HepG2 (cell line): ENCODE measurements around the gene DPEP3. TPM values are rescaled to one million over a fixed set of nuclear protein-coding genes. Genes with fewer than 3 reads are reported as not detected.

ENCODE experiments used
- ADNP ChIP-seq: sonication (generic); formaldehyde crosslinking; IDR thresholded peaks from 2 replicates; pipeline ENCODE4 v1.4.0; 2020; ENCODE audit warnings: missing genetic modification reagents
- ARNT2 ChIP-seq: sonication (generic); formaldehyde crosslinking; IDR thresholded peaks from 2 replicates; pipeline ENCODE4 v1.8.0; 2022; ENCODE audit warnings: mild to moderate bottlenecking, low read depth, missing genetic modification reagents, moderate library complexity
- ATAD3A ChIP-seq: sonication (generic); formaldehyde crosslinking; IDR thresholded peaks from 2 replicates; pipeline ENCODE4 v1.4.0; 2020; ENCODE audit warnings: missing genetic modification reagents
- DNMT3B ChIP-seq: conservative IDR thresholded peaks from 2 replicates; pipeline ENCODE4 v1.6.1; 2016; ENCODE audit warnings: missing biosample characterization, control low read depth
- EEA1 ChIP-seq: sonication (generic); formaldehyde crosslinking; IDR thresholded peaks from 2 replicates; pipeline ENCODE4 v1.5.1; 2020; ENCODE audit warnings: mild to moderate bottlenecking, missing genetic modification reagents, borderline replicate concordance
- GZF1 ChIP-seq: sonication (generic); formaldehyde crosslinking; IDR thresholded peaks from 2 replicates; pipeline ENCODE4 v1.5.1; 2020; ENCODE audit warnings: mild to moderate bottlenecking, missing genetic modification reagents
- HMG20B ChIP-seq: conservative IDR thresholded peaks from 2 replicates; pipeline ENCODE4 v1.6.1; 2016; ENCODE audit warnings: missing genetic modification reagents, missing compliant biosample characterization
- KDM5A ChIP-seq: fragments of 200-600 bp; sonication (generic); IDR thresholded peaks from 2 replicates; pipeline ENCODE4 v1.7.0; 2018; ENCODE audit warnings: antibody characterized with exemption, mild to moderate bottlenecking, low read length, borderline replicate concordance
- MAFG ChIP-seq: sonication (generic); formaldehyde crosslinking; IDR thresholded peaks from 2 replicates; pipeline ENCODE4 v1.5.1; 2020; ENCODE audit warnings: mild to moderate bottlenecking, missing genetic modification reagents
- MIXL1 ChIP-seq: IDR thresholded peaks from 2 replicates; pipeline ENCODE4 v1.6.1; 2016
- NFYB ChIP-seq: sonication (generic); formaldehyde crosslinking; IDR thresholded peaks from 2 replicates; pipeline ENCODE4 v1.4.0; 2020; ENCODE audit warnings: missing genetic modification reagents
- NONO ChIP-seq, 2 experiments: fragments of 450-650 bp in 1 of 2; sonication (generic) in 1 of 2; formaldehyde crosslinking in 1 of 2; IDR thresholded peaks in 1 of 2; conservative IDR thresholded peaks in 1 of 2; 2 replicates each; pipeline versions ENCODE4 v1.6.1 to v1.8.0; 2017 to 2022; ENCODE audit warnings: mild to moderate bottlenecking in 1 of 2, missing genetic modification reagents in 1 of 2, moderate library complexity in 1 of 2
- NR2F1 ChIP-seq, 2 experiments: fragments of 450-650 bp in 1 of 2; formaldehyde crosslinking in 1 of 2; IDR thresholded peaks; 2 replicates each; pipeline versions ENCODE4 v1.5.0 to v1.6.1; 2016 to 2020; ENCODE audit warnings: mild to moderate bottlenecking in 1 of 2, missing compliant biosample characterization in 1 of 2, missing genetic modification reagents in 1 of 2, moderate library complexity in 1 of 2
- NRL ChIP-seq: sonication (generic); formaldehyde crosslinking; IDR thresholded peaks from 2 replicates; pipeline ENCODE4 v1.5.0; 2020; ENCODE audit warnings: missing genetic modification reagents, mild to moderate bottlenecking, moderate library complexity, borderline replicate concordance
- RBFOX2 ChIP-seq: fragments of 200-400 bp; formaldehyde crosslinking; IDR thresholded peaks from 2 replicates; pipeline ENCODE4 v1.6.1; 2017; ENCODE audit warnings: low read depth, mild to moderate bottlenecking, low read length
- RFXANK ChIP-seq: IDR thresholded peaks from 2 replicates; pipeline ENCODE4 v1.6.1; 2016
- TCF7 ChIP-seq: sonication (generic); IDR thresholded peaks from 2 replicates; pipeline ENCODE4 v1.6.1; 2016; ENCODE audit warnings: antibody characterized with exemption, low read depth
- ZBTB26 ChIP-seq: IDR thresholded peaks from 2 replicates; pipeline ENCODE4 v1.6.1; 2016; ENCODE audit warnings: missing compliant biosample characterization, missing genetic modification reagents, borderline replicate concordance
- ZBTB4 ChIP-seq: sonication (generic); formaldehyde crosslinking; IDR thresholded peaks from 2 replicates; pipeline ENCODE4 v1.4.0; 2020; ENCODE audit warnings: missing genetic modification reagents, mild to moderate bottlenecking, borderline replicate concordance
- ZNF143 ChIP-seq: sonication (generic); formaldehyde crosslinking; IDR thresholded peaks from 2 replicates; pipeline ENCODE4 v1.4.0; 2020; ENCODE audit warnings: missing genetic modification reagents
- ZNF232 ChIP-seq: sonication (generic); formaldehyde crosslinking; IDR thresholded peaks from 2 replicates; pipeline ENCODE4 v1.4.0; 2020; ENCODE audit warnings: missing genetic modification reagents, borderline replicate concordance
- ZNF24 ChIP-seq: fragments of 450-650 bp; IDR thresholded peaks from 2 replicates; pipeline ENCODE4 v1.6.1; 2017; ENCODE audit warnings: antibody characterized with exemption, mild to moderate bottlenecking
- ZNF33A ChIP-seq: sonication (generic); formaldehyde crosslinking; IDR thresholded peaks from 2 replicates; pipeline ENCODE4 v1.5.1; 2020; ENCODE audit warnings: missing genetic modification reagents, mild to moderate bottlenecking, moderate library complexity, borderline replicate concordance
- ZNF562 ChIP-seq: sonication (generic); formaldehyde crosslinking; IDR thresholded peaks from 2 replicates; pipeline ENCODE4 v1.8.0; 2022; ENCODE audit warnings: missing genetic modification reagents, borderline replicate concordance
- ZNF83 ChIP-seq: sonication (generic); formaldehyde crosslinking; IDR thresholded peaks from 2 replicates; pipeline ENCODE4 v1.4.0; 2020; ENCODE audit warnings: missing genetic modification reagents, mild to moderate bottlenecking, borderline replicate concordance
- ZNF883 ChIP-seq: sonication (generic); formaldehyde crosslinking; IDR thresholded peaks from 2 replicates; pipeline ENCODE4 v1.5.1; 2020; ENCODE audit warnings: mild to moderate bottlenecking, missing genetic modification reagents; ENCODE audit errors: not compliant biosample characterization
- ZSCAN30 ChIP-seq: sonication (generic); formaldehyde crosslinking; IDR thresholded peaks from 2 replicates; pipeline ENCODE4 v1.5.0; 2020; ENCODE audit warnings: mild to moderate bottlenecking, missing genetic modification reagents
- polyA plus RNA-seq, 8 experiments: library from polyadenylated mRNA; depleted of rRNA in 3 of 8; stranded (reverse) in 7 of 8; unstranded in 1 of 8; fragments of >200 nt; fragmentation: Illumina TruSeq in 4 of 8; extraction: Trizol in 4 of 8; gene quantifications; 2 replicates each; pipeline versions ENCODE4 v1.2.1 to v1.2.3, GENCODE V29; 2011 to 2016; ENCODE audit warnings: low read depth in 4 of 8, missing spikeins in 1 of 8, mixed read lengths in 1 of 8; ENCODE audit not compliant: insufficient read depth in 1 of 8
- total RNA-seq, 5 experiments: library from RNA; depleted of rRNA; stranded (reverse); fragments of >200 nt; fragmentation: Illumina TruSeq; extraction: Trizol; gene quantifications; 2 replicates each; pipeline ENCODE4 v1.2.3, GENCODE V29; 2016; ENCODE audit warnings: low read depth in 1 of 5

The DPEP3 gene
- total and polyA plus RNA-seq, 2 of the 13 experiments (the other 11 are each of a cell fraction or from before 2014, with no cell fraction given): not detected

- TF ChIP-seq NONO (IDR thresholded peaks at IDR 0.05): no peak
- 0 out of 2 replicates have a peak, but pooled peaks have one; percentile 54 for TF ChIP-seq NONO (CRISPR knock-in tag; conservative IDR thresholded peaks at IDR 0.05)
- no peak for TF ChIP-seq ADNP (CRISPR knock-in tag)
- no peak for TF ChIP-seq ZNF562 (CRISPR knock-in tag)
- no peak for TF ChIP-seq ATAD3A (CRISPR knock-in tag)
- no peak for TF ChIP-seq ZNF143 (CRISPR knock-in tag)
- TF ChIP-seq ZNF33A: no peak
- no peak for TF ChIP-seq ZSCAN30 (CRISPR knock-in tag)
- TF ChIP-seq RFXANK (CRISPR knock-in tag): no peak
- no peak for TF ChIP-seq ZNF883 (CRISPR knock-in tag)
- TF ChIP-seq HMG20B: no peak
- TF ChIP-seq ZNF83 (CRISPR knock-in tag): no peak
- no peak; the same call in 1 of the 2 replicates for TF ChIP-seq NRL
- no peak for TF ChIP-seq TCF7
- TF ChIP-seq ZBTB4 (CRISPR knock-in tag): 0 out of 2 replicates have a peak, but pooled peaks have one; percentile 26
- peak; percentile 64; the same call in 1 of the 2 replicates for TF ChIP-seq EEA1 (CRISPR knock-in tag)
- no peak for TF ChIP-seq ZNF24
- TF ChIP-seq RBFOX2: peak; percentile 76
- no peak for TF ChIP-seq KDM5A
- no peak for TF ChIP-seq ARNT2 (CRISPR knock-in tag)
- TF ChIP-seq MAFG (CRISPR knock-in tag): no peak
- no peak for TF ChIP-seq ZNF232 (CRISPR knock-in tag)
- TF ChIP-seq MIXL1: no peak
- 0 out of 2 replicates have a peak, but pooled peaks have one; percentile 46 for TF ChIP-seq GZF1 (CRISPR knock-in tag)
- TF ChIP-seq DNMT3B (CRISPR knock-in tag): no peak
- no peak for TF ChIP-seq NFYB (CRISPR knock-in tag)
- TF ChIP-seq ZBTB26 (CRISPR knock-in tag): no peak
- TF ChIP-seq NR2F1 (CRISPR knock-in tag; IDR thresholded peaks at IDR 0.05): no peak
Measured at GRCh38 chr16:67939507-67940445, 40.5 kb downstream of the DPEP3 start (continued).
